GM10266 (cell line): ENCODE data around the gene TSEN34.
A peak's percentile ranks its signal among the peaks of the same experiment; 100 is the strongest.

Experiments
- DNase-seq: peaks from one replicate; pipeline ENCODE4 v3.0.0; 2012; ENCODE audit errors: extremely low spot score
- CTCF ChIP-seq: IDR thresholded peaks from 2 replicates; pipeline ENCODE4 v1.5.1; 2012; ENCODE audit warnings: mild to moderate bottlenecking, low read depth; ENCODE audit not compliant: control insufficient read depth, insufficient read depth; ENCODE audit errors: missing control alignments

Gene TSEN34

GRCh38 chr19:54191011-54191810, at the start of gene TSEN34:
TSEN34 (plus strand) TSS chr19:54191308; CDS start chr19:54191365, 57 bp downstream.
- peak; percentile 86 for DNase-seq
- TF ChIP-seq CTCF: no peak

- TF ChIP-seq CTCF: no peak
These were observed 49.8 kb upstream of the TSEN34 start for GRCh38 chr19:54141356-54141755.

GRCh38 chr19:54142166-54142780, 48.8 kb upstream of the TSEN34 start:
- TF ChIP-seq CTCF: no peak
- DNase-seq: no peak

More at GRCh38 chr19:54141356-54141755, 49.8 kb upstream of the TSEN34 start:
- no peak for DNase-seq

- no peak for TF ChIP-seq CTCF
- DNase-seq: no peak
These were observed 45.5 kb upstream of the TSEN34 start for GRCh38 chr19:54145541-54146158.

- DNase-seq: no peak
- no peak for TF ChIP-seq CTCF
These were observed 43.4 kb upstream of the TSEN34 start for GRCh38 chr19:54147676-54148075.

- DNase-seq: no peak
- TF ChIP-seq CTCF: no peak
These were observed 43.0 kb upstream of the TSEN34 start for GRCh38 chr19:54148158-54148557.
